ENCODE data around the gene RNMT. TPM values are rescaled to one million over a fixed set of nuclear protein-coding genes. Genes with fewer than 3 reads are reported as not detected.
"Not testable (repeated sequence)": the region's sequence is repeated elsewhere in the genome, so short reads cannot be mapped to it uniquely, and the experiment has no call there.

Gene RNMT
- total RNA-seq, 1 experiment from 2014 or later, result 58.0 TPM

DNA sequence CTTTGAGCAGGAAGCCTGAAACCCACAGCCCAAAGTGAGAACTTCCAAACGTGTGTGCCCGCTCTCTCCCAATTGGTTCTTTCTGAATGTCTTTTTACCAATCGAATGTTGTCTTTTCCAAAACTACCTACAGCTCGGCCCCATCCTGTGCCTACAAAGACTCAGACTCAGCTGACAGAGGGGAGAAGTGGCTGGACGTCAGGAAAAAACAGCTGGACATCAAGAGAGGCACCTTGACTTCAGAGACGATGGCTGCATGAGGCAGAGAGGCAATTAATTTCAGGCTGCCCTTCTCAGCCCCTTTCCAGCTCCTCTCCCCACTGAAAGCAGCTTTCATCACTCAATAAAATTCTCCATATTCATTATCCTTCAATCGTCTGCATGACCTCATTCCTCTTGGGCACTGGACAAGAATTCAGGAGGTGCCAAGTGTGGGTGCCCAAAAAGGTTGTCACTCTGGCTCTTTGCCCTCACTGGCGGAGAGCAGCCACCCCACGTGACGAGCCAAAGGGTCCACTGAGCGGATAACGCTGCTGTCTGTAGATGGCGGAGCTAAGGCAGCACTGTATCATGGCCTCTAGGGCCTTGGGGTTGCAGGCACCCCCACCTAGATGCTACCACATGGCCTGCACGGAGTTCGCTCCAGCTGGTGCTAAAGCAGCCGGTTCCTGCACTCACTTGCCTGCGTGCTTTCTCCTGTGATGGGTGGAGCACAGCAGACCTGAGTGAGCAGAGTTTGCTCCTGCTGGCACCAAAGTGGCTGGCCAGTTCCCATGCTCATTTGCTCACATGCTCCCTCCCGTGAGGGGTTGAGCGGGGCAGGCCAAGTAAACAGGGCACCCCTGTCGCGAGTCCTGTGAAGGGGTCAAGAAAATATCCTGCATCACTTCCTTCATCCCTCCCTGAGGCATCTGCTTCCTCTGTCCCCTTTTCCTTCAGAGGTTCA lies 38.0 kb upstream of the RNMT start:
- H3K36me3 ChIP-seq (ENCODE audit: control insufficient read depth in 1 of 2, insufficient read depth in 2 of 2, low read length in 2 of 2), result no peaks in the 10 kb centered on the region
- no peaks in the 10 kb centered on the region for H3K27me3 ChIP-seq (ENCODE audit: insufficient read depth, low read length)
- intact Hi-C loops (cut with micrococcal nuclease), result no loop called here
- no TSS peak for BruUV-seq (replicated peaks)
- H3K4me1 ChIP-seq (ENCODE audit: control insufficient read depth in 1 of 2, insufficient read depth in 2 of 2, low read length in 2 of 2), result no peaks in the 10 kb centered on the region
- no peak overlapping the region for H2AFZ ChIP-seq (ENCODE audit: low read depth, low read length, poor library complexity, severe bottlenecking)
- CTCF ChIA-PET, result no interaction called here
- H3K27ac ChIP-seq (ENCODE audit: low read depth, low read length), result no peak overlapping the region
- DNase-seq (ENCODE audit: low read depth, low spot score) (no peak), ATAC-seq (no peak)
- H3K9me2 ChIP-seq (ENCODE audit: insufficient read depth), result no peaks in the 10 kb centered on the region
- no peak overlapping the region for H3K4me3 ChIP-seq (replicated peaks in 1 of 2; ENCODE audit: low read depth in 1 of 2, low read length in 2 of 2)
- no peaks in the 10 kb centered on the region for H4K20me1 ChIP-seq (ENCODE audit: insufficient read depth)
- RAD21 ChIA-PET (ENCODE audit: low non-redundant PET in 1 of 2, low total read pairs in 2 of 2, uncharacterized antibody in 2 of 2, unreplicated experiment in 2 of 2), result no interaction called here
- POLR2A ChIA-PET, result no interaction called here
- TF ChIP-seq TCF7L2 (IDR thresholded peaks at IDR 0.05; ENCODE audit: borderline replicate concordance, extremely low read depth, insufficient read depth, insufficient read length) (no peak), CTCF (IDR thresholded peaks at IDR 0.05 in 2 of 3, conservative IDR thresholded peaks at IDR 0.05 in 1 of 3; ENCODE audit: borderline replicate concordance in 1 of 3, insufficient read depth in 1 of 3, low read depth in 2 of 3, low read length in 2 of 3) (no peak), CEBPB (IDR thresholded peaks at IDR 0.05; ENCODE audit: low read depth) (no peak), SP1 (IDR thresholded peaks at IDR 0.05; ENCODE audit: low read depth) (no peak), ZFX (IDR thresholded peaks at IDR 0.05) (no peak), EZH2 (IDR thresholded peaks at IDR 0.05) (no peak), ELF1 (IDR thresholded peaks at IDR 0.05; ENCODE audit: borderline replicate concordance, low read depth) (no peak), MAX (IDR thresholded peaks at IDR 0.05) (no peak), CBX3 (IDR thresholded peaks at IDR 0.05; ENCODE audit: low read depth) (no peak), FOSL1 (IDR thresholded peaks at IDR 0.05; ENCODE audit: low read depth) (no peak), ATF3 (IDR thresholded peaks at IDR 0.05) (no peak), ZNF274 (IDR thresholded peaks at IDR 0.05; ENCODE audit: low read depth, low read length) (no peak), EZH2phosphoT487 (IDR thresholded peaks at IDR 0.05; ENCODE audit: borderline replicate concordance) (no peak)
- TF ChIP-seq, protein P1, sequence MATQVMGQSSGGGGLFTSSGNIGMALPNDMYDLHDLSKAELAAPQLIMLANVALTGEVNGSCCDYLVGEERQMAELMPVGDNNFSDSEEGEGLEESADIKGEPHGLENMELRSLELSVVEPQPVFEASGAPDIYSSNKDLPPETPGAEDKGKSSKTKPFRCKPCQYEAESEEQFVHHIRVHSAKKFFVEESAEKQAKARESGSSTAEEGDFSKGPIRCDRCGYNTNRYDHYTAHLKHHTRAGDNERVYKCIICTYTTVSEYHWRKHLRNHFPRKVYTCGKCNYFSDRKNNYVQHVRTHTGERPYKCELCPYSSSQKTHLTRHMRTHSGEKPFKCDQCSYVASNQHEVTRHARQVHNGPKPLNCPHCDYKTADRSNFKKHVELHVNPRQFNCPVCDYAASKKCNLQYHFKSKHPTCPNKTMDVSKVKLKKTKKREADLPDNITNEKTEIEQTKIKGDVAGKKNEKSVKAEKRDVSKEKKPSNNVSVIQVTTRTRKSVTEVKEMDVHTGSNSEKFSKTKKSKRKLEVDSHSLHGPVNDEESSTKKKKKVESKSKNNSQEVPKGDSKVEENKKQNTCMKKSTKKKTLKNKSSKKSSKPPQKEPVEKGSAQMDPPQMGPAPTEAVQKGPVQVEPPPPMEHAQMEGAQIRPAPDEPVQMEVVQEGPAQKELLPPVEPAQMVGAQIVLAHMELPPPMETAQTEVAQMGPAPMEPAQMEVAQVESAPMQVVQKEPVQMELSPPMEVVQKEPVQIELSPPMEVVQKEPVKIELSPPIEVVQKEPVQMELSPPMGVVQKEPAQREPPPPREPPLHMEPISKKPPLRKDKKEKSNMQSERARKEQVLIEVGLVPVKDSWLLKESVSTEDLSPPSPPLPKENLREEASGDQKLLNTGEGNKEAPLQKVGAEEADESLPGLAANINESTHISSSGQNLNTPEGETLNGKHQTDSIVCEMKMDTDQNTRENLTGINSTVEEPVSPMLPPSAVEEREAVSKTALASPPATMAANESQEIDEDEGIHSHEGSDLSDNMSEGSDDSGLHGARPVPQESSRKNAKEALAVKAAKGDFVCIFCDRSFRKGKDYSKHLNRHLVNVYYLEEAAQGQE (IDR thresholded peaks at IDR 0.05; ENCODE audit: low read depth), result no peak
- no peak overlapping the region for H3K4me2 ChIP-seq (ENCODE audit: low read length)
- no peaks in the 10 kb centered on the region for H3K9me3 ChIP-seq (ENCODE audit: control insufficient read depth in 1 of 2, insufficient read depth in 1 of 2, low read depth in 1 of 2, low read length in 2 of 2)
- peaks cover 78% of the 10 kb centered on the region for H3K79me2 ChIP-seq (ENCODE audit: insufficient read depth, low read length)
- H3K9ac ChIP-seq (ENCODE audit: low read length), result no peak overlapping the region

GRCh38 chr18:13690060-13690459 lies 36.4 kb upstream of the RNMT start:
- intact Hi-C loops (cut with micrococcal nuclease); H3K4me2 ChIP-seq (ENCODE audit: low read length); POLR2A ChIA-PET; H3K27ac ChIP-seq (ENCODE audit: low read depth, low read length); BruUV-seq (replicated peaks); H3K4me3 ChIP-seq (replicated peaks in 1 of 2; ENCODE audit: low read depth in 1 of 2, low read length in 2 of 2); CTCF ChIA-PET; H3K27me3 ChIP-seq (ENCODE audit: insufficient read depth, low read length); H3K4me1 ChIP-seq (ENCODE audit: control insufficient read depth in 1 of 2, insufficient read depth in 2 of 2, low read length in 2 of 2); H4K20me1 ChIP-seq (ENCODE audit: insufficient read depth); H2AFZ ChIP-seq (ENCODE audit: low read depth, low read length, poor library complexity, severe bottlenecking); H3K9me2 ChIP-seq (ENCODE audit: insufficient read depth); H3K36me3 ChIP-seq (ENCODE audit: control insufficient read depth in 1 of 2, insufficient read depth in 2 of 2, low read length in 2 of 2); ATAC-seq; DNase-seq (ENCODE audit: low read depth, low spot score); H3K9ac ChIP-seq (ENCODE audit: low read length); H3K9me3 ChIP-seq (ENCODE audit: control insufficient read depth in 1 of 2, insufficient read depth in 1 of 2, low read depth in 1 of 2, low read length in 2 of 2); RAD21 ChIA-PET (ENCODE audit: low non-redundant PET in 1 of 2, low total read pairs in 2 of 2, uncharacterized antibody in 2 of 2, unreplicated experiment in 2 of 2): not testable (repeated sequence)
- H3K79me2 ChIP-seq (ENCODE audit: insufficient read depth, low read length), result peaks cover 70% of the 10 kb centered on the region

All from HCT116 (cell line).